HUES64 (cell line): ENCODE results near the gene FAM90A1.
"Not testable (repeated sequence)": the region's sequence is repeated elsewhere in the genome, so short reads cannot be mapped to it uniquely, and the experiment has no call there.

Experiments
- H3K27ac ChIP-seq: 2 replicates; pipeline ENCODE4 v1.7.0; 2013; ENCODE audit warnings: low read depth, low read length, inconsistent platforms
- H3K27me3 ChIP-seq: 2 replicates; pipeline ENCODE4 v1.6.1; 2013; ENCODE audit warnings: mild to moderate bottlenecking, low read length; ENCODE audit not compliant: insufficient read depth
- H3K36me3 ChIP-seq: 2 replicates; pipeline ENCODE4 v1.6.1; 2013; ENCODE audit warnings: mild to moderate bottlenecking, low read length; ENCODE audit not compliant: insufficient read depth
- H3K4me1 ChIP-seq: 2 replicates; pipeline ENCODE4 v1.6.1; 2013; ENCODE audit warnings: mild to moderate bottlenecking, low read length, moderate library complexity; ENCODE audit not compliant: insufficient read depth
- H3K4me3 ChIP-seq: 2 replicates; pipeline ENCODE4 v1.5.1; 2013; ENCODE audit warnings: mild to moderate bottlenecking, low read length, moderate library complexity
- H3K9ac ChIP-seq: 2 replicates; pipeline ENCODE4 v1.6.1; 2013; ENCODE audit warnings: mild to moderate bottlenecking, low read depth, low read length
- H3K9me3 ChIP-seq: 2 replicates; pipeline ENCODE4 v1.6.1; 2013; ENCODE audit warnings: low read depth, low read length; ENCODE audit not compliant: insufficient read depth
- WGBS: fragments of 150-250, 120-280 bp; methylation state at CpG from one replicate; pipeline ENCODE4 v1.1.7; 2013; ENCODE audit warnings: missing lambda C conversion rate; 5-methylcytosine and 5-hydroxymethylcytosine counted together

Gene FAM90A1

DNA sequence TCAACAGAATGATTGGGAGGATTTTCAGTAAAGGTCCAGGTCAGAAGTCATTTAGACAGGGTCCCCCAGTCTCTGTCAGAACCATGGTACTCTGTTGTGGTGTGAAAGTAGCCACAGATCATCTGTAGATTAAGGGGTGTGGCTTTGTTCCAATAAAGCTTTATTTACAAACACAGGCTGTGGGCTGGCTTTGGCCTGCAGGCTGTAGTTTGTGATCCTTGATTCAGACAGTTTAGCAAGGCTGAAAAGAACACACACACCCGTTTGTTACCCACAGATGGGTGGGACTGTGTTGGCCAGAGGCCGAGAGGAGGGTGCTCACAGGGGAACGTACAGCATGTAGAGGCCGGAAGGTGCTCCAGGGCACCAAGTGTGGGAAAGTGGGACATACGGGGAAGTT, 3.6 kb upstream of the FAM90A1 start:
- H3K4me3 ChIP-seq, H3K9me3 ChIP-seq, H3K36me3 ChIP-seq, H3K4me1 ChIP-seq, H3K9ac ChIP-seq, H3K27me3 ChIP-seq, H3K27ac ChIP-seq: not testable (repeated sequence)
- WGBS, result 100% methylated on average over 2 of the region's 5 CpGs

DNA sequence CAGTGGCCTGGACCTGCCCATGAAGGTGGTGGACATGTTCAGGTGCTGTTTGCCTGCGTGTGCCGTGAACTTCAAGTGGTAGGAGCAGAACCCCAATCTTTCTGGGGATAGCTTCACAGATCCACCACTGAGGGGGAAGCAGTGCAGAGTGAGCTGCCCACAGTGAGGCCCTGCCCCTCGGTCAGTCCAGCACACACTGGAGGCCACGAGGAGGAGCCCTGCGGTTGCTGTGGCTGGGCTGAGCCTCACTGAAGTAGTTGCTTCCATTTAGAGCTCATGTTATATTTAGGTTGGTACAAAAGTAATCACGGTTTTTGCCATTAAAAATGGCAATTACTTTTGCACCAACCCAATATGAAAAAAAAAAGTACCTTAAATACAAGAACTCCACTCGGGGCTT, 2.1 kb upstream of the FAM90A1 start:
- not testable (repeated sequence) for H3K9ac ChIP-seq, H3K36me3 ChIP-seq, H3K9me3 ChIP-seq, H3K4me1 ChIP-seq, H3K27me3 ChIP-seq, H3K27ac ChIP-seq, H3K4me3 ChIP-seq
- WGBS, result 59% methylated on average over 5 of the region's 7 CpGs

DNA sequence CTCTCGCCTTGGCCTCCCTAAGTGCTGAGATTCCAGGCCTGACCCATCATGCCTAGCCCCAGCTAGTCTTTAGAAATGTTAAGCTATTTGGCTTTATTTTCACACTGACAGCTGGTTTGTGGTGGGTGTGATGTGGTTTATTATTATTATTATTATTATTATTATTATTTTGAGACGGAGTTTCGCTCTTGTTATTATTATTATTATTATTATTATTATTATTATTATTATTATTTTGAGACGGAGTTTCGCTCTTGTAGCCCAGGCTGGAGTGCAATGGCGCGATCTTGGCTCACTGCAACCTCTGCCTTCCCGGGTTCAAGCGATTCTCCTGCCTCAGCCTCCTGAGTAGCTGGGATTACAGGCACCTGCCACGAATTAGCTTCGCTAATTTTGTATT, 1.2 kb upstream of the FAM90A1 start:
- 94% methylated on average over 9 of the region's 11 CpGs for WGBS
- H3K27me3 ChIP-seq, H3K9ac ChIP-seq, H3K4me1 ChIP-seq, H3K27ac ChIP-seq, H3K9me3 ChIP-seq, H3K36me3 ChIP-seq, H3K4me3 ChIP-seq: not testable (repeated sequence)

DNA sequence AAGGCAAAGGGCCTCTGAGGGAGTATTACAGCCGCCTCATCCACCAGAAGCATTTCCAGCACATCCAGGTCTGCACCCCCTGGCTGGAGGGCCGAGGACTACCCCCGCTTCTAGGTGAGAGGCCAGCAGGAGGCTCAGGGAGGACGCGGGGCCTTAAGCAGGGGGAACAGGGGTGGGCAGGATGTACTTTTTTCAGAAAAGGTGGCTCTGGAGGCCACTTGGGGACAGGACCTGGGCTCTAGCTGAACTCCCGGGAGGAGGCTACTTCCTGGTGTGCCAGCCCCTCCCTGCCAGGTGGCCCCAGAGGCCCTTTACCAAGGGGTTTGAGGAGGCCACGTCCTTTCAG, 287 bp upstream of the FAM90A1 start:
- not testable (repeated sequence) for H3K4me1 ChIP-seq, H3K9ac ChIP-seq, H3K9me3 ChIP-seq, H3K27me3 ChIP-seq, H3K4me3 ChIP-seq, H3K27ac ChIP-seq, H3K36me3 ChIP-seq
- WGBS, result 84% methylated on average over 7 of the region's 7 CpGs

DNA sequence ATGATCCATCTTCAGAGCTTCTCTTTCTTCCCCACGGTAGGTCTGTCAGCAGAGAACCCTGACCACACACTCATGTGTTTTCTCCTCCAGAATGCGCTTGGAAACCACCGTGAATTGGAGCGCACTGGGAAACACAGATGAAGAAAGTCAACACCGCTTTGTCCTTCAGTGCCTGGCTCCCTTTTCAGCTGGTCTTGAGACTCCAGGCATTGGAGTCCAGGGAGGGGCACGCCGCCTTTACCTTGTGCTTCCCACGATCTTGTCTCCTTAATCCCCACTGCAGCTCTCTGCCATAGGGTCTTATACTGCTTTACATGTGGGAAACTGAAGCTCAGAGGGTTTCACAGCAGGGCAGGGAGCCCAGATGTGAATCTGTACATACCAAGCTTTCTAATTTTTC, 1.1 kb downstream of the FAM90A1 start:
- H3K9me3 ChIP-seq, result no peaks in the 10 kb centered on the region
- H3K4me3 ChIP-seq, result no peak overlapping the region
- no peaks in the 10 kb centered on the region for H3K36me3 ChIP-seq
- H3K4me1 ChIP-seq, result no peaks in the 10 kb centered on the region
- 96% methylated on average over 8 of the region's 8 CpGs for WGBS
- no peaks in the 10 kb centered on the region for H3K27me3 ChIP-seq
- H3K27ac ChIP-seq, result no peak overlapping the region
- no peak overlapping the region for H3K9ac ChIP-seq

DNA sequence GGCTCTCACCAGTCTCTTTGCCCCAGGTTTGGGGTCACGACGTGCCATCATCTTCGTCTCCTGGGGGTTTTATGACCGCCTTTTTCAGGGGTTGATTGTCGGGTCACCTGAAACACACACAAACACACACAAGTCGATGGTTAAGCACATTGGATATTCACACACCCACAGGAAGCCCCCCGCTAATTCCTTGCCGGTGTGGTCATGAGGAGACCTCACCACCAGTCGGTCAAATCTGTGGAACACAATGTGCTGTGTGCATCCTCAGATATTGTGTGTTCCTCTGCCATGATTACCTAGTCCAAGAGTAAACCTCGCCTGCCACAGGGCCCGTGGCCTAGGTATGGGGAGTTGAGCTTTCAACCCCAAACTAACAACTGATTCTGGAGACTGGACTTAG, 2.6 kb downstream of the FAM90A1 start:
- 92% methylated on average over 11 of the region's 11 CpGs for WGBS
- not testable (repeated sequence) for H3K9ac ChIP-seq, H3K27me3 ChIP-seq, H3K27ac ChIP-seq, H3K4me3 ChIP-seq, H3K4me1 ChIP-seq, H3K36me3 ChIP-seq, H3K9me3 ChIP-seq

DNA sequence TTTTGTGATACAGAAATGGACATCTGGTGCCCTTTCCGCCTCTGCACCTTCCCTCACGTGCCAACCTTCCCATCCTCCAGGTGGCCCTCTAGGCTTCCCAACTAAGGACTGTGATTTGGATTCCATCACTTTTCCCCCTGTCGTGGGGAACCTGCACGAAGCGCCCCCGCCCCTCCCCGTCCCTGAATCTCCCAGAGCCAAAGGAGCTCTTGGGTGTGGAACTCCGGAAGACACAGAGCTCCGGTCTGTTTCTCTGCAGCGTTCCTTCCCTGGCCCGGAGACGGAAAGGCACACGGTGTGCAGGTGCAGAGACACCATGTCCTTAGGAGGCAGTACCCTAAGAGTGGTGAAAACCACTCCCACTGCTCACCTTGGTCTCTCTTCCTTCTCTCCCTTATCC, 3.8 kb downstream of the FAM90A1 start:
- H3K36me3 ChIP-seq, H3K27me3 ChIP-seq, H3K4me3 ChIP-seq, H3K9me3 ChIP-seq, H3K9ac ChIP-seq, H3K4me1 ChIP-seq, H3K27ac ChIP-seq: not testable (repeated sequence)
- WGBS, result 79% methylated on average over 13 of the region's 13 CpGs

DNA sequence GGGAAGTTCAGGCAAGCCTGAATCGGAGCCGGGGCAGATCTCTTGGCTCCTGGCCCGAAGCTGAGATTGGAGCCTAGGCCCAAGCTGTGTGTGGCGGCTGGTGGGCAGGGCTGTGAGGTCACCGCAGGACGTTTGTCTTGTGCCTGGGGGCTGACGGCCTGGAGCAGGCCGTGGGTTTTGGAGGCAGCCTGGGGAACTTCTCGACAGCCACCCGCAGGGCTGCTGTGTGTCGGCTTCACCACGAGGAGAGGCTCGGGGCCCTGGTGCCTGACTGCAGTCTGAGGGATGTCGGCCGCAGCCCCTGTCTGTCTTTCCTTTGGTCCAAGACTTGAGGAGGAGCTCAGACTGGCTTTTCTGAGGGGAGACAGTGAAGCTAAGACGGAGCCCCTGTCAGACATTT, 5.1 kb downstream of the FAM90A1 start:
- not testable (repeated sequence) for H3K4me1 ChIP-seq, H3K27me3 ChIP-seq, H3K9ac ChIP-seq, H3K4me3 ChIP-seq, H3K27ac ChIP-seq, H3K9me3 ChIP-seq, H3K36me3 ChIP-seq
- 90% methylated on average over 16 of the region's 16 CpGs for WGBS

DNA sequence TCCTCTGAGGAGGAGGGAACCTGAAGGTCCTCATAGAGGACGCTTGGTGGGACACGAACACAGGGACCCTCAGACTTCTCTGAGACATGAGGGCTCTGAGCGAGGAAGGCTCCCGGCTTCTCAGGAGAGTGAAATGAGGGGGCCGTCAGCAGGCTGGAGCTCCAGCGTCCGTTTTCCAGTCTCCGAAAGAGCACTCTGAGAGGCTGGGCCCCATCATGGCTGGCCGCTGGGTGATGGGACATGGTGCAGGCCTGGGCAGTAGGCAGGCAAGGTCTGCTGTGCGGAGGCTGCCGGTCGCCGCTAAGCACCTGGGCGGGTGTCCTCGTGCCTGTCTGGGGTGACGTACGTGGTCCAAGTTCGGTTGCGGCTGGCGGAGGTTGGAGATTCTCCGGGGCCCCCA, 5.6 kb downstream of the FAM90A1 start:
- H3K27me3 ChIP-seq, H3K9me3 ChIP-seq, H3K9ac ChIP-seq, H3K27ac ChIP-seq, H3K4me1 ChIP-seq, H3K4me3 ChIP-seq, H3K36me3 ChIP-seq: not testable (repeated sequence)
- 91% methylated on average over 21 of the region's 21 CpGs for WGBS

DNA sequence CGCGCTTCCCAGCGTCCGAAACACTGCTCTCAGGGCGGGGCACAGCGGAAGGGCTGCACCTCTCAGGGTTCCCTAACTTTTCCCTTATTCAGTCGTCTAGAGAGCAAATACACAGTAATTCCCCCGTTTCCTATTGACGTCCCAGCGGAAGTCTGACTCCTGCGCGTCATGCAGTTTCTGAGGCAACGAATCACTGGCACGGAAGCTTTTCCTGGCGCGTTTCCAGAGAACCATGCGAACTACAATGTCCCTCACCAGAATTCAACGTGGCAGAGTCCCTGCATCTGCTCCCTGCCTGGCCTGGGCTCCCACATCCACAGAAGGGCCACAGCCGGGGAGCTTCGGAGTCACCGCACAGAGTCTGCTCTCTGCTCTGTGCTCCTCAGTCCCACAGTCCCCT, 6.0 kb downstream of the FAM90A1 start:
- H3K9me3 ChIP-seq, H3K27me3 ChIP-seq, H3K4me1 ChIP-seq, H3K36me3 ChIP-seq, H3K9ac ChIP-seq, H3K27ac ChIP-seq, H3K4me3 ChIP-seq: not testable (repeated sequence)
- WGBS, result 90% methylated on average over 21 of the region's 21 CpGs

DNA sequence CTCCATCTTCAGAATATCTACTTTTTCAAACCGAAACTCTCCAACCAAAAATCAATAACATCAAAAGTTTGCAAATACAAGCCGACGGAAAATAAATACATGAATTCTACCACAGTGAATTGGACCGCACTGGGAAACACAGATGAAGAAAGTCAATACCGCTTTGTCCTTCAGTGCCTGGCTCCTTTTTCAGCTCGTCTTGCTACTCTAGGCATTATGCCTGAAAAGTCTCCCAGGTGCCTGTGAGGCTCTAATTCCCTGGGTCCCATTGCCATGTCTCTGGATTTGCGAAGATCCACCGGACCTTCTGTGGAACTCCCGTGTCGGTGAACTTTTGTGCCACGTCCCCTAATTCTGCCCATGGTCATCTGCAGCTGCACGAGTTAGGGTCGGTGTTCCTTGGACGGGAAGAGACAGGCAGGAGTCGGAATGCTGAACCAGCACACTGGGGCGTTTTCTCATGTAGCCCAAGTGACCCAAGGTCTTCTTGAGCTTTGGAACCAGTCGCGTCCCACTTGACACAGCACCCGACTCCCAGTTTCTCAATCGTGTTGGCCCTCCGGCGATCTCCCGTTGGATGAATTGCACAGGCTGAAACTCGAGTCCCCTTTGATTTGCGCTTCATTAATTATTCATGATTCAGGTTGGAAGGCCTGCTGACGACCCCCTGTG, 8.6 kb downstream of the FAM90A1 start:
- H3K27ac ChIP-seq, H3K9me3 ChIP-seq, H3K9ac ChIP-seq, H3K27me3 ChIP-seq, H3K4me3 ChIP-seq, H3K36me3 ChIP-seq, H3K4me1 ChIP-seq: not testable (repeated sequence)
- 82% methylated on average over 26 of the region's 26 CpGs for WGBS

DNA sequence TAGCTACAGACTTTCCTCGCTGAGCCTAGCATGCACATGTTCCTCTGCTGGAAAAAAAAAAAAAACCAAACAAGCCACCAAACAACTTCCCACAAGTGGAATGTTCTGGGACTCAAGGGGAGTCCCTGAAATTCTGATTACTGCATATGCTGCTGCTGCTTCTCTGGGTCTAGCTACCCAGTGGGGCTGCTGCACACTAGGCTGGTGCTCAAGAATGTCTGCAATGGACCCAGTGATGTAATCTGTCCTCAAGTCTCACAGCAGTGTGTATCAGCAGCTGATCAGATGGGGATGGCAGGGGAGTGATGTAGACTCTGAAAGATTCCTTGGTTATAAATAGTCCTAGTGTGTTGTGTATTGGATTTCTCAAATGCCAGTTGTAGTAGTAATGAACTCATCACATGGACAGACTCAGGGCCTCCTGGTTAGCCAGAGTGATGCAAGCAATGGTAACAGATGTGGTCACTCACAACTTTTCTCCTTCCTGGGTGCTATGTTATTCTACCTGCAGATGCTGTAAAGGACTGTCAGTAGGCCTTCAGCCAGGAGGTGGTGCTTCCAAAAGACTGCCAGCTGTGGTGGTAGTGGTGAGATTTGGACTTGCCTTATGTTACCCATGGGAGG, 29.6 kb downstream of the FAM90A1 start:
- not testable (repeated sequence) for H3K9ac ChIP-seq, H3K27ac ChIP-seq, H3K27me3 ChIP-seq, H3K4me1 ChIP-seq, H3K4me3 ChIP-seq, H3K36me3 ChIP-seq, H3K9me3 ChIP-seq
- 100% methylated on average over 1 of the region's 1 CpG for WGBS
